Mucosa of rectum (tissue), 2 donors: ENCODE data around the gene GABARAP.

Source experiments
- H3K27ac ChIP-seq, 2 donors: one replicate each; pipeline ENCODE4 v1.7.0; 2013; ENCODE audit warnings: inconsistent platforms in 2 of 2, low read depth in 2 of 2, low read length in 2 of 2
- H3K27me3 ChIP-seq, 2 donors: one replicate each; pipeline ENCODE4 v1.7.0; 2013; ENCODE audit warnings: low read length in 2 of 2; ENCODE audit not compliant: control insufficient read depth in 2 of 2, insufficient read depth in 2 of 2
- H3K36me3 ChIP-seq, 2 donors: one replicate each; pipeline ENCODE4 v1.7.0; 2013; ENCODE audit warnings: low read length in 2 of 2; ENCODE audit not compliant: control insufficient read depth in 2 of 2, insufficient read depth in 2 of 2
- H3K4me1 ChIP-seq, 2 donors: one replicate each; pipeline ENCODE4 v1.7.0; 2013; ENCODE audit warnings: low read length in 2 of 2, mild to moderate bottlenecking in 1 of 2; ENCODE audit not compliant: control insufficient read depth in 2 of 2, insufficient read depth in 2 of 2
- H3K4me3 ChIP-seq, 2 donors: one replicate each; pipeline ENCODE4 v1.7.0; 2013; ENCODE audit warnings: low read length in 2 of 2
- H3K9ac ChIP-seq, 2 donors: one replicate each; pipeline ENCODE4 v1.7.0; 2013; ENCODE audit warnings: low read length in 2 of 2, low read depth in 1 of 2, mild to moderate bottlenecking in 1 of 2
- H3K9me3 ChIP-seq, 2 donors: one replicate each; pipeline ENCODE4 v1.7.0; 2013; ENCODE audit warnings: low read length in 2 of 2; ENCODE audit not compliant: control insufficient read depth in 2 of 2
- donor health status: healthy.
- donor health status: Normal muscosa, but diverticular disease.

The GABARAP gene

DNA sequence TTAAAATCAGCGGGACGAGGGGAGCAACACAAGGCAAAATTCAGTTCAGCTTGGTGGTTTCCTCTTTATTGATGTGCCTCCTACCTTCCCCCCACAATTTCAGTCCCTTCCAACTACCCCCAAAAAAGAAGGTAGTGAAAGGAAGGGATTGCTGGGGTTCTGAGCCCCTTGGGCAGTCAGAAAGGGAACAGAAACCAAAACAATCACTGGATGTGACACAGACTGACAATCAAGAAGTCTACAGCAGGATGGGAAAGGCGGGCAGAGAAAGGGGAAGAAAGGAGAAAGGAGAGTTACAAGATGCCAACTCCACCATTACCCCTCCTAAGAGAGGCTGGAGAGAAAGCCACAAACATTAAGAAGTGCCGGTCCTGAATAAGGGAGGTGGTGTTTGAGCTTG is 1.9 kb downstream of the GABARAP start:
- Histone ChIP-seq H3K9me3 (no peaks in the 10 kb centered on the region), H3K27ac (peak overlapping the region in 1 of 2 donors; percentile 43), H3K9ac (peak overlapping the region; percentile 98 to 100), H3K4me3 (peak overlapping the region; percentile 91 to 99), H3K27me3 (no peaks in the 10 kb centered on the region), H3K4me1 (peaks cover 29 to 31% of the 10 kb centered on the region in 2 donors), H3K36me3 (peaks cover 23 to 36% of the 10 kb centered on the region in 2 donors)

DNA sequence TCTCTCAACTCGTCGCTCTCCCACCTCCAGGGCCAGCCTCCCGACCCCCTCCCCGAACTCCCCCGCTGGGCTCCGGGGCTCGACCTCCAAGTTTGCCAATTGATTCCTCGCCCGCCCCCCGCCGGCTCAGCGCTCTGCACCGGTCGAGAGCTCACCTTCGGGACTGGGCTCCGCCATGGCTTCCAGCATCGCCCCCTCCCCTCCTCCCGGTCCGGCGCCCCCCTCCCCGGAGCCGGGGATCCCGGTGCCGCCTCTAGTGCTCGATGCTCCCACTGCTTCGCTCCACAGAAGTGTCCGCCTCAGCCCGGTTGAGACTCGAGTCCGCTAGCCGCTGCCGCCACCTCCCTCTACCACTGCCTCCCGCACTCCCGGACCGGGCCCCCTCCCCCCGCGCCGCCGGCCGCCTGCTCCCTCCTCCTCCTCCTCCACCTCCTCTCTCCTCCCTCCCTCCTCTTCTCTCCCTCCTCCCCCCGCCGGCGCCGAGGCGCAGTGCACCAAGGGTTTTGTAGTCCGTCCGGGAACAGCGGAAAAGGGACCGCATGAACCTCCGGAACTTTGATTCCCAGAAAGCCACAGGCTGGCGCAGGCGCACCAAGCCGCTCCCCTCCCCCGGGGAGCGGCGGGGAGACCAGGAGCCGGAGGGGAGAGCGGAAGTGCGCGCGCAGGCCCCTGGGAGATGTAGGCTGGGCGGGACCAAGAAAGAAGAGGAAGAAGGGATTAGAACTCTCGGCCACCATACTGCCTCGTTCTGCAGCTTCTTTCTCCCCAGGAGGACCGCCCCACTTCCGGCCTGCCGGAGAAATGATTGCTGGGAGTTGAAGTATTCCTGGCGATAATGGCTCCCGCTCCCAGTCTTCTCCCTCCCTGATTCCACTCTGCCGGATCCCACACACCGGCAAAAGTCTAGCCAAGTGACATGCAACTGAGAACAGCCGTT is 2.9 kb downstream of the GABARAP start, which contains the start of gene PHF23:
Gene PHF23, minus strand, starts transcription at position 367 of the 937 bp plus-strand sequence. Its CDS starts 178 bp downstream, at position 189.
- Histone ChIP-seq H3K4me1 (peaks cover 38 to 40% of the 10 kb centered on the region in 2 donors), H3K4me3 (peak within 1 kb of the TSS; percentile 87 to 99), H3K27ac (peak within 1 kb of the TSS; percentile 89 to 97)

GRCh38 chr17:7238420-7239090 is 3.7 kb downstream of the GABARAP start:
- Histone ChIP-seq H3K36me3 (peaks cover 15 to 26% of the 10 kb centered on the region in 2 donors), H3K27me3 (no peaks in the 10 kb centered on the region), H3K27ac (peak overlapping the region; percentile 89 to 97), H3K4me1 (peaks cover 43% of the 10 kb centered on the region in 2 donors), H3K9me3 (no peaks in the 10 kb centered on the region), H3K4me3 (peak overlapping the region; percentile 87 to 93), H3K9ac (peak overlapping the region; percentile 91 to 98)

More for the DNA sequence above, 2.9 kb downstream of the GABARAP start, which contains the start of gene PHF23:
- H3K27me3 ChIP-seq: no peaks in the 10 kb centered on the region
- H3K9ac ChIP-seq: peak within 1 kb of the TSS; percentile 98
- peaks cover 19 to 33% of the 10 kb centered on the region in 2 donors for H3K36me3 ChIP-seq
- no peaks in the 10 kb centered on the region for H3K9me3 ChIP-seq

DNA sequence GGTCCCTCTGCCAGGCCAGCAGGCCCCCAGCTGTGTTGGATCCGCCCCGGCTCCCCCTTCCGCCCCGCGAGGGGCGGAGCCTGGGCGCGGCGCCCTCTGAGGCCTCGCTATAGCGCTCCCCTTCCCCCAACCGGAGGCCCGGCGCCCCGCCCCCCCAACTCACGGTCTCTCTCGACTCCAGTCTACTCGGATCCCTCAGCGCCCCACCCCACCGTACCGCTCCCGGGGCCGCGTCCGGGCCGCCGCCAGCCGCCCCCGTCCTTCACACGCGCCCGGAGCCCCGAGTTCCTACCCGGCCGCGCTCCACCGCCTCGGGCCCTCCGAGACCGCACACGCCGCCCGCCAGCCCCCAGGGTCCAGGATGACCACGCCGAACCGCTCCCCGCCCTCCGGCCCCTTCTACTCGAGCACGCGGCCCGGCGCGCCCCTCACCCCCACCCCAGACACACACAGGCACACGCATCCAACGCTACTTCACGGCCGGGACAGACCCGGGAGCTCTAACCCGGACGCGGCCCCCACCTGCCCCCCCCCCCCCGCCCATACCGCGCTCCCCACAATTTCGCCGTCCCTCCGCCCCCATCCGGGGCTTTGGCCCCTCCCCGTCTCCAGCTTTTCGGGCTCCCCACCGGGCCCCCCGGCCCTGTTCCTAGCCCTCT is 4.4 kb downstream of the GABARAP start:
- peak overlapping the region; percentile 89 to 97 for H3K27ac ChIP-seq
- H3K9ac ChIP-seq: peak overlapping the region; percentile 54 to 74
- H3K4me1 ChIP-seq: peaks cover 44 to 50% of the 10 kb centered on the region in 2 donors
- no peaks in the 10 kb centered on the region for H3K27me3 ChIP-seq
- peaks cover 15 to 26% of the 10 kb centered on the region in 2 donors for H3K36me3 ChIP-seq
- no peaks in the 10 kb centered on the region for H3K9me3 ChIP-seq
- peak overlapping the region; percentile 87 to 93 for H3K4me3 ChIP-seq

DNA sequence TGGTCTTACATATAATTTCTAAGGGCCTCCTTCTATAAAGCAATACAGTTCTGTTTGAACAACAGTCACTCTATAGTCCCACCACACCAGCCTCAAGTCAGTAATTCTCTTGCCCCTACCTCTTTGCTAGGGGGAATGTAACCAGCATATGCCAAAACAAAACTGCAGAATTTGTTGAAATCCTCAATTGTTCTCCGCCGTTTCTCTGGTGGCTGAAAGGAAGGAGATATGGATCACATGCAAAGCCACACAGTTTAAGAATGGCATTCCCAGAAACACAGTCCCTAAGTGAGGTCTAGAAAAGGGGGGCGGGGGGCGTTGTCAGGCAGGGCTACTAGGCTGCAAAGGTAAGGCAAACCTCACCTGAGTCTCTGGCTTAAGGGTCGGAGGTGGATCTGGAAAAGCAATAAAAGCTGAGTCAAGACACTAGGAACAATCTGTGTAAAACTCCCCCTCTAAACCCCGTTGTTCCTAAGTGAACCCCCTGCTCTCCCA is 4.9 kb downstream of the GABARAP start:
- H3K27ac ChIP-seq: peak overlapping the region; percentile 89 to 97
- no peaks in the 10 kb centered on the region for H3K9me3 ChIP-seq
- H3K4me1 ChIP-seq: peaks cover 44 to 55% of the 10 kb centered on the region in 2 donors
- peak overlapping the region; percentile 64 to 87 for H3K4me3 ChIP-seq
- H3K9ac ChIP-seq: peak overlapping the region; percentile 26 to 54
- H3K36me3 ChIP-seq: peaks cover 15 to 26% of the 10 kb centered on the region in 2 donors
- H3K27me3 ChIP-seq: no peaks in the 10 kb centered on the region

GRCh38 chr17:7236808-7237207 is 5.4 kb downstream of the GABARAP start:
- H3K27ac ChIP-seq: peak overlapping the region in 1 of 2 donors; percentile 97
- H3K9me3 ChIP-seq: no peaks in the 10 kb centered on the region
- no peak overlapping the region for H3K4me3 ChIP-seq
- H3K4me1 ChIP-seq: peaks cover 44 to 59% of the 10 kb centered on the region in 2 donors
- no peak overlapping the region for H3K9ac ChIP-seq
- H3K27me3 ChIP-seq: no peaks in the 10 kb centered on the region
- H3K36me3 ChIP-seq: peaks cover 15 to 26% of the 10 kb centered on the region in 2 donors

DNA sequence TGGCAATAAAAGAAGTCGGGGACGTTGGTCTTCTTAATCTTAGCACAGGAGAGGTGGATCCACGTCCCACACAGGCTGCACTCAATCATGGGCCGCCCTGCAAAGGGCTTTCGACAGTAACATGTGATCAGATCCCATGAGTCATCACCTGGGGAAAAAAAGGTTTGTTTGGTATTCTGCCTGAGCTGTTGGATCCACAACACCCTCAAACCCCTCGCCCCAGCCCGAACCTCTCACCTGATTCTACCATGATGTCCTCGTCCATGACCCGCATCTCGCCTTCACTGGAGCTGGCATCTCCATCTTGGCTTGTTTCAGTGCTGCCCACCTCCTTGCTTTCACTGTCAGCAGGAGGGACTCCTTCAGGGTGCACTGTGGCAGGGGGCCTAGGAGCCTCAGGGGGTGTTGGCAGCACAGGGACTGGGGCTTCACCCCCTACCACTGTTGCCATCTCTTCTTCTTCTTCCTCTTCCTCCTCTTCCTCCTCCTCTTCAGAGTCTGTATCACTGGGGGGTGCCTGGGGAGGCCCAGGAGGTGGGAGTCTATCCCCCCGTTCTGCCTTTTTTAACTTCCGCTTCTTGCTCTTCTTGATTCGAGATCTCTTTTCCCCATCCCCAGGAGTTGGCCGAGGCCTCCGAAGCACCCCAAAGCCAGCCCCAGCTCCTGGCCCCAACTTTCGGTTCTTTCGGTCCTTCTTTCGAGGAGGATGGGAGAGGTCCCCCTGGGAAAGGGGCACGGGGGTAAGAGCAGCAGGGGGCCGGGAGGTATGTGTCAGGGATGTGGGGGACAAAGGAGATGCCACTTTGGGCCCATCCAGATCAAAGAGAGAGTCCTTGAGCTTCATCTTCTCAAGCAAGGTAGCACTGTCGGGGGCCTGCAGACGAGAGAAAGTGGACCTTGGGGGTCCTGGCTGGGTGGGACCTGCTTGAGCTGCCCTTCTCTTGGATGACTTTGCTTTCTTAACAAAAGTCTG is 6.3 kb downstream of the GABARAP start:
- H3K4me3 ChIP-seq: no peak overlapping the region
- H3K27ac ChIP-seq: no peak overlapping the region
- no peaks in the 10 kb centered on the region for H3K27me3 ChIP-seq
- H3K9me3 ChIP-seq: no peaks in the 10 kb centered on the region
- H3K9ac ChIP-seq: no peak overlapping the region
- peaks cover 40 to 52% of the 10 kb centered on the region in 2 donors for H3K4me1 ChIP-seq
- H3K36me3 ChIP-seq: peaks cover 14 to 26% of the 10 kb centered on the region in 2 donors

DNA sequence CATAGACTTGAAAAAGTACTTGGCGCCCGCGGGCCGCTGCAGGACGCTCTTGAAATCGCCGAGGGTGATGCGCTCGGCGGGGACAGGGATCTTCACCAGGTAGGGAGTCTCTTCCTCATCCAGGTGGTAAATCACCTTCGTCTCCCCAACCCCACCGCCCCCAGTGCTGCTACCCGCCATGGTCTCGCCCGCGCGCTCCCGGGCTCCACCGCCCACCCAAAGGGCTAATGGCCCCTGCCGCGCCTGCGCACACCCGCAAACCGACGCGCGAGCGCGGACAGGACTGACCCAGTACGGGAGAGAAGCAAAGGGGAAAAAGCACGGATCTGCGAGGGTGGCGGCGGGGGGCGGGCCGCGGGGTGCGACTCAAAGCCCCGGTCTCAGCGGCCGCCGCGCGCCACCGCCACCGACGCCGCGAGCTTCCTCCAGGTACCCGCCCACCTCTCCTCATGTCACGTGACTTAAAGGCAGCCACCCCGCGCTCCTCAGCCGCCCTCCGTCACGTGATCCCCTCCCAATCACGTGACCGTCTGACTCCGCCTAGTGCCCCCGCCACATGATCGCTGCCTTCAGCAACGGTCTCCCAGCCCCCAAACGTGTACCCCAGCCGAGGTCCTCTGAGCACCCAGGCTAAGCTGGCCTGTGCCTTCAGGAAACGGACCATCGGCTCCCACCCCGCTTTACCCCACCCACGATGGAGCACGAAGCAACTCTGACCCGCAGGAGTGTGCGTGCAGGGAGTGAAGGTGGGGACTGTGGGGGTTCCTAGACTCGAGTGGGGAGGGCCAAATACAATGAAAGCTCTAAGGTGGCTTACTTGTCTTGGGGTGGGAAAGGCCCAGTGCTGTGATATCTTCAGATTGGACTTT is 7.9 kb downstream of the GABARAP start, which contains the start of gene DVL2:
Gene DVL2, minus strand, starts transcription at position 435 of the 869 bp plus-strand sequence. Its CDS starts 255 bp downstream, at position 180.
- Histone ChIP-seq H3K9me3 (no peaks in the 10 kb centered on the region), H3K27me3 (no peaks in the 10 kb centered on the region), H3K4me3 (peak within 1 kb of the TSS; percentile 76 to 79), H3K36me3 (peaks cover 18 to 30% of the 10 kb centered on the region in 2 donors), H3K4me1 (peaks cover 27 to 39% of the 10 kb centered on the region in 2 donors), H3K27ac (peak within 1 kb of the TSS; percentile 88 to 91), H3K9ac (peak within 1 kb of the TSS; percentile 74 to 84)
